ENCODE measurements around the gene PCBD2. TPM values are rescaled to one million over a fixed set of nuclear protein-coding genes. Genes with fewer than 3 reads are reported as not detected.
A peak's percentile ranks its signal among the peaks of the same experiment; 100 is the strongest.

Gene PCBD2
- total RNA-seq, 1 donor from 2014 or later, result 8.5 TPM

GRCh38 chr5:135004376-135004775 is 99.4 kb downstream of the PCBD2 start:
- Mint-ChIP-seq H3K27me3 (ENCODE audit: unreplicated experiment) (peaks cover 29% of the 10 kb centered on the region), H3K4me3 (ENCODE audit: unreplicated experiment) (no peak overlapping the region), H3K4me1 (ENCODE audit: unreplicated experiment) (no peaks in the 10 kb centered on the region), H3K27ac (ENCODE audit: unreplicated experiment) (no peak overlapping the region), H3K36me3 (ENCODE audit: unreplicated experiment) (no peaks in the 10 kb centered on the region), H3K9me3 (ENCODE audit: unreplicated experiment) (no peaks in the 10 kb centered on the region)
- no peak for TF ChIP-seq CTCF (IDR thresholded peaks at IDR 0.05)
- DNase-seq (ENCODE audit: extremely low spot score, unreplicated experiment), result no peak

GRCh38 chr5:135005076-135005475 is 100.1 kb downstream of the PCBD2 start:
- Mint-ChIP-seq H3K27me3 (ENCODE audit: unreplicated experiment) (peaks cover 23% of the 10 kb centered on the region), H3K4me3 (ENCODE audit: unreplicated experiment) (no peak overlapping the region), H3K36me3 (ENCODE audit: unreplicated experiment) (no peaks in the 10 kb centered on the region), H3K27ac (ENCODE audit: unreplicated experiment) (no peak overlapping the region), H3K9me3 (ENCODE audit: unreplicated experiment) (no peaks in the 10 kb centered on the region), H3K4me1 (ENCODE audit: unreplicated experiment) (no peaks in the 10 kb centered on the region)
- DNase-seq (ENCODE audit: extremely low spot score, unreplicated experiment), result no peak
- no peak for TF ChIP-seq CTCF (IDR thresholded peaks at IDR 0.05)

- Mint-ChIP-seq H3K4me3 (ENCODE audit: unreplicated experiment) (no peak overlapping the region), H3K9me3 (ENCODE audit: unreplicated experiment) (no peaks in the 10 kb centered on the region), H3K4me1 (ENCODE audit: unreplicated experiment) (no peaks in the 10 kb centered on the region), H3K27ac (ENCODE audit: unreplicated experiment) (no peak overlapping the region), H3K27me3 (ENCODE audit: unreplicated experiment) (peaks cover 8% of the 10 kb centered on the region), H3K36me3 (ENCODE audit: unreplicated experiment) (no peaks in the 10 kb centered on the region)
- TF ChIP-seq CTCF (IDR thresholded peaks at IDR 0.05), result no peak
- DNase-seq (ENCODE audit: extremely low spot score, unreplicated experiment), result peak; percentile 72
Observed at GRCh38 chr5:135007305-135007704, 102.4 kb downstream of the PCBD2 start.

- no peak overlapping the region for H3K4me3 Mint-ChIP-seq (ENCODE audit: unreplicated experiment)
- H3K4me1 Mint-ChIP-seq (ENCODE audit: unreplicated experiment), result no peaks in the 10 kb centered on the region
- H3K27me3 Mint-ChIP-seq (ENCODE audit: unreplicated experiment), result peaks cover 2% of the 10 kb centered on the region
Observed at GRCh38 chr5:135007749-135008363, 102.9 kb downstream of the PCBD2 start.

GRCh38 chr5:135008556-135008955 is 103.6 kb downstream of the PCBD2 start:
- H3K36me3 Mint-ChIP-seq (ENCODE audit: unreplicated experiment), result no peaks in the 10 kb centered on the region
- H3K27me3 Mint-ChIP-seq (ENCODE audit: unreplicated experiment), result peaks cover 4% of the 10 kb centered on the region
- H3K4me3 Mint-ChIP-seq (ENCODE audit: unreplicated experiment), result no peak overlapping the region
- no peaks in the 10 kb centered on the region for H3K9me3 Mint-ChIP-seq (ENCODE audit: unreplicated experiment)
- H3K4me1 Mint-ChIP-seq (ENCODE audit: unreplicated experiment), result no peaks in the 10 kb centered on the region
- TF ChIP-seq CTCF (IDR thresholded peaks at IDR 0.05), result no peak
- H3K27ac Mint-ChIP-seq (ENCODE audit: unreplicated experiment), result no peak overlapping the region
- DNase-seq (ENCODE audit: extremely low spot score, unreplicated experiment), result peak; percentile 76

More at GRCh38 chr5:135007749-135008363, 102.9 kb downstream of the PCBD2 start:
- Mint-ChIP-seq H3K36me3 (ENCODE audit: unreplicated experiment) (no peaks in the 10 kb centered on the region), H3K9me3 (ENCODE audit: unreplicated experiment) (no peaks in the 10 kb centered on the region), H3K27ac (ENCODE audit: unreplicated experiment) (no peak overlapping the region)
- no peak for TF ChIP-seq CTCF (IDR thresholded peaks at IDR 0.05)
- DNase-seq (ENCODE audit: extremely low spot score, unreplicated experiment), result peak; percentile 79
